ENCODE data around the gene OSBPL10. TPM values are rescaled to one million over a fixed set of nuclear protein-coding genes. Genes with fewer than 3 reads are reported as not detected.

Gene OSBPL10
- total and polyA plus RNA-seq, 2 of the 8 experiments (the other 6 are each of a cell fraction or from before 2014, with no cell fraction given), result 26.2 to 86.7 TPM

- WGBS, 2 experiments (ENCODE audit: extremely low coverage in 1 of 2, insufficient coverage in 1 of 2, insufficient read length in 1 of 2, insufficient replicate concordance in 2 of 2, low coverage in 1 of 2, low lambda C conversion rate in 2 of 2, missing lambda C conversion rate in 1 of 2), result 96% methylated on average over 6 of the region's 6 CpGs; no CpG with 5 or more reads in 1 of the 2 experiments
- Histone ChIP-seq H2AK5ac (ENCODE audit: low read depth, low read length) (no peak overlapping the region), H3K9ac (replicated peaks in 1 of 4; ENCODE audit: extremely low read depth in 1 of 4, low read depth in 3 of 4, low read length in 3 of 4) (no peak overlapping the region), H3K23ac (ENCODE audit: insufficient read length) (no peak overlapping the region), H3K4ac (replicated peaks; ENCODE audit: insufficient read length, low read depth, low read length) (no peak overlapping the region), H3K27me3 (replicated peaks in 1 of 4; ENCODE audit: control insufficient read depth in 3 of 4, extremely low read depth in 1 of 4, insufficient read depth in 3 of 4, low read length in 3 of 4) (no peaks in the 10 kb centered on the region), H2AFZ (ENCODE audit: low read length) (no peak overlapping the region), H4K91ac (replicated peaks; ENCODE audit: insufficient read length, low read length) (no peak overlapping the region), H4K20me1 (replicated peaks in 1 of 2; ENCODE audit: control insufficient read depth in 1 of 2, insufficient read depth in 2 of 2, low read length in 2 of 2) (no peaks in the 10 kb centered on the region), H4K8ac (ENCODE audit: extremely low read depth, insufficient read depth, low read length) (no peak overlapping the region), H3K27ac (ENCODE audit: low read depth, low read length) (no peak overlapping the region), H3K4me3 (ENCODE audit: extremely low read depth in 1 of 4, insufficient read depth in 2 of 4, low read depth in 3 of 4, low read length in 4 of 4) (no peak overlapping the region), H2BK20ac (ENCODE audit: low read length) (no peak overlapping the region), H3K56ac (replicated peaks; ENCODE audit: insufficient read length, low read depth, low read length) (no peak overlapping the region), H3K4me1 (replicated peaks in 1 of 4; ENCODE audit: control insufficient read depth in 3 of 4, insufficient read depth in 4 of 4, low read length in 3 of 4) (no peaks in the 10 kb centered on the region), H2BK120ac (replicated peaks; ENCODE audit: low read depth, low read length) (no peak overlapping the region), H3K9me3 (ENCODE audit: insufficient read depth in 2 of 2, low read depth in 1 of 2, low read length in 1 of 2) (peaks cover 0 to 6% of the 10 kb centered on the region in 2 experiments; a peak in 2 of 4 replicates), H3K79me1 (ENCODE audit: low read depth, low read length) (no peaks in the 10 kb centered on the region), H2BK12ac (ENCODE audit: low read depth, low read length) (no peak overlapping the region), H3K36me3 (ENCODE audit: control insufficient read depth in 2 of 4, insufficient read depth in 4 of 4, low read length in 3 of 4) (no peaks in the 10 kb centered on the region), H2BK15ac (ENCODE audit: low read length) (no peak overlapping the region), H3K4me2 (ENCODE audit: insufficient read depth in 1 of 2, low read depth in 2 of 2, low read length in 2 of 2) (no peak overlapping the region), H3K23me2 (ENCODE audit: low read depth, low read length) (no peaks in the 10 kb centered on the region), H3K18ac (ENCODE audit: extremely low read depth, low read length) (no peak overlapping the region), H2BK5ac (ENCODE audit: low read depth, low read length) (no peak overlapping the region), H4K5ac (ENCODE audit: insufficient read length, low read depth, low read length) (no peak overlapping the region), H3K14ac (ENCODE audit: insufficient read length) (no peak overlapping the region), H3K79me2 (ENCODE audit: control insufficient read depth in 1 of 2, insufficient read depth in 2 of 2, low read length in 2 of 2) (no peaks in the 10 kb centered on the region)
- ChIA-PET POLR2A (ENCODE audit: partially characterized antibody) (no interaction called here), CTCF (ENCODE audit: partially characterized antibody) (interaction anchor here (1.2 to 1.6 kb wide), 2 partner anchors 12 to 22 kb away, joined by 3 to 8 read pairs; no protein-coding TSS in a partner anchor)
- no peak for FAIRE-seq
- no peak for TF ChIP-seq ASH2L (IDR thresholded peaks at IDR 0.05; ENCODE audit: low read length)
- no peak for TF ChIP-seq SP4 (IDR thresholded peaks at IDR 0.05; ENCODE audit: low read length)
- TF ChIP-seq TBP (IDR thresholded peaks at IDR 0.05; ENCODE audit: low read depth, low read length), result no peak
- TF ChIP-seq CHD1 (IDR thresholded peaks at IDR 0.05; ENCODE audit: low read depth, low read length), result no peak
- TF ChIP-seq, protein P1, sequence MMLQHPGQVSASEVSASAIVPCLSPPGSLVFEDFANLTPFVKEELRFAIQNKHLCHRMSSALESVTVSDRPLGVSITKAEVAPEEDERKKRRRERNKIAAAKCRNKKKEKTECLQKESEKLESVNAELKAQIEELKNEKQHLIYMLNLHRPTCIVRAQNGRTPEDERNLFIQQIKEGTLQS (IDR thresholded peaks at IDR 0.05; ENCODE audit: insufficient read depth, low read depth, low read length), result no peak
- TF ChIP-seq, protein P2, sequence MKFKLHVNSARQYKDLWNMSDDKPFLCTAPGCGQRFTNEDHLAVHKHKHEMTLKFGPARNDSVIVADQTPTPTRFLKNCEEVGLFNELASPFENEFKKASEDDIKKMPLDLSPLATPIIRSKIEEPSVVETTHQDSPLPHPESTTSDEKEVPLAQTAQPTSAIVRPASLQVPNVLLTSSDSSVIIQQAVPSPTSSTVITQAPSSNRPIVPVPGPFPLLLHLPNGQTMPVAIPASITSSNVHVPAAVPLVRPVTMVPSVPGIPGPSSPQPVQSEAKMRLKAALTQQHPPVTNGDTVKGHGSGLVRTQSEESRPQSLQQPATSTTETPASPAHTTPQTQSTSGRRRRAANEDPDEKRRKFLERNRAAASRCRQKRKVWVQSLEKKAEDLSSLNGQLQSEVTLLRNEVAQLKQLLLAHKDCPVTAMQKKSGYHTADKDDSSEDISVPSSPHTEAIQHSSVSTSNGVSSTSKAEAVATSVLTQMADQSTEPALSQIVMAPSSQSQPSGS (IDR thresholded peaks at IDR 0.05; ENCODE audit: low read length), result no peak
- TF ChIP-seq GABPA (IDR thresholded peaks at IDR 0.05; ENCODE audit: borderline replicate concordance, insufficient read depth, low read length), result no peak
- TF ChIP-seq JUND (IDR thresholded peaks at IDR 0.05; ENCODE audit: low read length), result no peak
- TF ChIP-seq POLR2AphosphoS5 (IDR thresholded peaks at IDR 0.05; ENCODE audit: low read depth, low read length), result no peak
- TF ChIP-seq RFX5 (IDR thresholded peaks at IDR 0.05; ENCODE audit: borderline replicate concordance, low read depth, low read length), result no peak
- TF ChIP-seq NRF1 (IDR thresholded peaks at IDR 0.05; ENCODE audit: low read depth, low read length), result no peak
- TF ChIP-seq CBX5 (IDR thresholded peaks at IDR 0.05; ENCODE audit: low read depth, low read length), result no peak
- no peak for TF ChIP-seq EP300 (IDR thresholded peaks at IDR 0.05; ENCODE audit: borderline replicate concordance in 1 of 2, low read depth in 2 of 2, low read length in 2 of 2)
- DNase-seq (ENCODE audit: low read depth in 1 of 2, low spot score in 2 of 2), result no peak
Observed at GRCh38 chr3:31997500-31997899, 16.4 kb upstream of the OSBPL10 start.
